Skeletal muscle tissue (tissue), 4 donors: ENCODE results near the gene CFAP221. TPM values are rescaled to one million over a fixed set of nuclear protein-coding genes. Genes with fewer than 3 reads are reported as not detected.

Source experiments
- H3K27ac ChIP-seq: one replicate; pipeline ENCODE4 v1.7.0; 2013; ENCODE audit warnings: mild to moderate bottlenecking, low read depth, low read length, inconsistent platforms
- H3K27me3 ChIP-seq, 3 donors: one replicate each; pipeline ENCODE4 v1.7.0; 2013; ENCODE audit warnings: low read length in 3 of 3; ENCODE audit not compliant: control insufficient read depth in 3 of 3, insufficient read depth in 3 of 3
- H3K36me3 ChIP-seq, 3 donors: one replicate each; pipeline ENCODE4 v1.7.0; 2013; ENCODE audit warnings: low read length in 3 of 3; ENCODE audit not compliant: control insufficient read depth in 3 of 3, insufficient read depth in 3 of 3
- H3K4me1 ChIP-seq, 3 donors: one replicate each; pipeline ENCODE4 v1.7.0; 2013; ENCODE audit warnings: low read length in 3 of 3, mild to moderate bottlenecking in 3 of 3; ENCODE audit not compliant: control insufficient read depth in 3 of 3, insufficient read depth in 3 of 3
- H3K4me3 ChIP-seq, 3 donors: one replicate each; pipeline ENCODE4 v1.7.0; 2013; ENCODE audit warnings: low read length in 3 of 3
- H3K9ac ChIP-seq, 3 donors: one replicate each; pipeline ENCODE4 v1.7.0; 2013; ENCODE audit warnings: low read length in 3 of 3, mild to moderate bottlenecking in 3 of 3, moderate library complexity in 2 of 3, low read depth in 1 of 3
- H3K9me3 ChIP-seq, 3 donors: one replicate each; pipeline ENCODE4 v1.7.0; 2013; ENCODE audit warnings: low read length in 3 of 3; ENCODE audit not compliant: control insufficient read depth in 3 of 3
- total RNA-seq: library from RNA; depleted of rRNA; stranded (reverse); fragments of >200 nt; gene quantifications from one replicate; pipeline ENCODE4 v1.2.3, GENCODE V29; 2014
- donor health status: Osteomylitis.

Gene CFAP221
- total RNA-seq, 1 donor from 2014 or later = 1.0 TPM

DNA sequence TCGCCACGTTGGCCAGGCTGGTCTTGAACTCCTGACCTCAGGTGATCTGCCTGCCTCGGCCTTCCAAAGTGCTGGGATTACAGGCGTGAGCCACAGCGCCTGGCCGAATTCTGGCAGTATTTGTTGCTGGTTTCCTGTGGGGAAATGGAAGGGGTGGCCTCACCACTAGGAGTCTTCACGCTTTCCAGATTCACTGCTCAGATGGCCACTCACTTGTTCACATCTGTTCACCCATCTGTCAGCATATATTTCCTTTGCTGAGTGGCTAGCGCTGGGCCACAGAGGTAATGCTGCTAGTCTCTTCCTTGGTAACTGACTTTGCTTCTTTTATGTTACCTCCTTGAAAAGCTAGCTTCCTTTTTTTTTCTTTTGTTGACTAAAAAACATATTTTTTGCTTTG, 162.0 kb downstream of the CFAP221 start:
- H3K27ac ChIP-seq = no peak overlapping the region

More for the DNA sequence above, 162.0 kb downstream of the CFAP221 start:
- Histone ChIP-seq H3K4me1 (peaks cover 0 to 2% (median 0%) of the 10 kb centered on the region in 3 donors), H3K9ac (no peak overlapping the region), H3K4me3 (no peak overlapping the region), H3K9me3 (peaks cover 0 to 4% (median 3%) of the 10 kb centered on the region in 3 donors), H3K27me3 (no peaks in the 10 kb centered on the region), H3K36me3 (no peaks in the 10 kb centered on the region)

Other genes with a start within 250 kb of the CFAP221 start
- 10.4 TPM for gene C2orf76, start 177.6 kb upstream of the CFAP221 start, total RNA-seq
- gene DBI, start 177.5 kb upstream of the CFAP221 start, total RNA-seq = 76.7 TPM
- 2.1 TPM for gene TMEM37, start 112.6 kb upstream of the CFAP221 start, total RNA-seq
- not detected for gene SCTR, start 20.0 kb upstream of the CFAP221 start, total RNA-seq
- gene TMEM177, start 134.8 kb downstream of the CFAP221 start, total RNA-seq = 9.9 TPM
- gene PTPN4, start 215.5 kb downstream of the CFAP221 start, total RNA-seq = 37.1 TPM